Measurements from ENCODE around the gene CLCA4.

DNA sequence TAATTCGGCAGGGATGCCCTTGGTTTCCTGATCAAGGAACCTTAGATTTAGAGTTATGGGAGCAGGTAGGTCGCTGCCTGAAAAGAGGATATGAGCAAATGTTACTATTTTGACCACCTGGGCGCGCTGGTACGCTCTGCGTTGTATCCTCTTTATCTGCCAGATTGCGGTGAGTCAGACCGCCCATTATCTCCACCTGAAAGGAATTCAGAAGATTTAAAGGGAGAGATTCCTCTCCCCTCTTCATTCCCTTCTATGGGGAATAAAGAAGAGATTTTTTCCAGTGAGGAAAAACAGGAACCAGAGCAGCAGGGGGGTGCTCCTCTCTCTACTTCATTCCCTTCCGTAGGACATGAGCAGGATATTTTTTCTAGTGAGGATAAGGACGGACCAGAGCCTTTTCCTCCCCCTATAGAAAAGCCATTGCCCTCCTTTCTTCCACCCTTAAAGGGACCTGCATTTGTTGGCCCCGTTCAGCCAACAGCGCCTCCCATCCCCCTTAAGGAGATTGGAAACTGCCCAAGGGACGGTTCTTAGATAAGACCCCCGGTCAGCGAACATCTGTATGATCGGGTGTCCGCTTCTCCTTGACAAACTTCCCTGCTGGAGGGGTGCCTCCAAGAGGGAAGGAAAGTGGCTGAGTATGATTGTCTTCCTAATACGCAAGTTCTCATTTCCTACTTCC is 44.0 kb upstream of the CLCA4 start:
- TF ChIP-seq, protein P1, sequence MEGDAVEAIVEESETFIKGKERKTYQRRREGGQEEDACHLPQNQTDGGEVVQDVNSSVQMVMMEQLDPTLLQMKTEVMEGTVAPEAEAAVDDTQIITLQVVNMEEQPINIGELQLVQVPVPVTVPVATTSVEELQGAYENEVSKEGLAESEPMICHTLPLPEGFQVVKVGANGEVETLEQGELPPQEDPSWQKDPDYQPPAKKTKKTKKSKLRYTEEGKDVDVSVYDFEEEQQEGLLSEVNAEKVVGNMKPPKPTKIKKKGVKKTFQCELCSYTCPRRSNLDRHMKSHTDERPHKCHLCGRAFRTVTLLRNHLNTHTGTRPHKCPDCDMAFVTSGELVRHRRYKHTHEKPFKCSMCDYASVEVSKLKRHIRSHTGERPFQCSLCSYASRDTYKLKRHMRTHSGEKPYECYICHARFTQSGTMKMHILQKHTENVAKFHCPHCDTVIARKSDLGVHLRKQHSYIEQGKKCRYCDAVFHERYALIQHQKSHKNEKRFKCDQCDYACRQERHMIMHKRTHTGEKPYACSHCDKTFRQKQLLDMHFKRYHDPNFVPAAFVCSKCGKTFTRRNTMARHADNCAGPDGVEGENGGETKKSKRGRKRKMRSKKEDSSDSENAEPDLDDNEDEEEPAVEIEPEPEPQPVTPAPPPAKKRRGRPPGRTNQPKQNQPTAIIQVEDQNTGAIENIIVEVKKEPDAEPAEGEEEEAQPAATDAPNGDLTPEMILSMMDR (conservative IDR thresholded peaks at IDR 0.05; ENCODE audit: low read depth, low read length), result no peak
- TF ChIP-seq EZH2 (IDR thresholded peaks at IDR 0.05; ENCODE audit: borderline replicate concordance, low read depth, low read length, poor library complexity, severe bottlenecking), result no peak

All from A673 (cell line).